CD4-positive, alpha-beta T cell (primary cell): ENCODE measurements around the gene PARP2. TPM values are rescaled to one million over a fixed set of nuclear protein-coding genes. Genes with fewer than 3 reads are reported as not detected.

Source experiments
- ATAC-seq: fragments of 200-7000 bp; cut with Tn5 transposase; one replicate; pipeline ENCODE4 v1.10.0; 2022; ENCODE audit warnings: mild to moderate bottlenecking; ENCODE audit not compliant: poor library complexity
- CTCF ChIA-PET: fragments of 350-600 bp; sonication (Branson Sonifier 250); formaldehyde crosslinking; loops from one replicate; lab custom pipeline; 2021; ENCODE audit warnings: antibody characterized with exemption, inconsistent platforms; lab: Charles Lee
- POLR2A ChIA-PET: fragments of 350-600 bp; sonication (Branson Sonifier 250); formaldehyde crosslinking; loops from one replicate; lab custom pipeline; 2021; ENCODE audit warnings: antibody characterized with exemption, inconsistent platforms; lab: Charles Lee
- DNase-seq, 14 experiments: peaks; one replicate each; pipeline ENCODE4 v3.0.0-alpha.2; 2013 to 2020; ENCODE audit warnings: mixed read lengths in 2 of 14
- H3K27ac ChIP-seq, 2 donors: one replicate each; pipeline versions ENCODE4 v1.5.1 to v1.7.0; 2013; ENCODE audit warnings: low read length in 2 of 2, low read depth in 1 of 2, mild to moderate bottlenecking in 1 of 2
- H3K27me3 ChIP-seq, 2 experiments: 1 replicate in 1 of 2; 2 replicates in 1 of 2; pipeline versions ENCODE4 v1.6.1 to v1.7.0; 2013; ENCODE audit warnings: low read length in 2 of 2, control low read depth in 1 of 2, mild to moderate bottlenecking in 1 of 2, moderate library complexity in 1 of 2; ENCODE audit not compliant: insufficient read depth in 2 of 2, control insufficient read depth in 1 of 2
- H3K36me3 ChIP-seq: one replicate; pipeline ENCODE4 v1.6.1; 2013; ENCODE audit warnings: low read length, control low read depth; ENCODE audit not compliant: insufficient read depth
- H3K4me1 ChIP-seq: one replicate; pipeline ENCODE4 v1.6.1; 2013; ENCODE audit warnings: low read length, control low read depth; ENCODE audit not compliant: insufficient read depth
- H3K4me3 ChIP-seq: one replicate; pipeline ENCODE4 v1.5.1; 2013; ENCODE audit warnings: mild to moderate bottlenecking, low read length, moderate library complexity
- H3K9me3 ChIP-seq, 2 experiments: 1 replicate in 1 of 2; 2 replicates in 1 of 2; pipeline versions ENCODE4 v1.6.1 to v1.7.0; 2013; ENCODE audit warnings: low read length in 2 of 2, mild to moderate bottlenecking in 2 of 2, control low read depth in 1 of 2, moderate library complexity in 1 of 2; ENCODE audit not compliant: control insufficient read depth in 1 of 2, insufficient read depth in 1 of 2
- H3K27ac Mint-ChIP-seq: one replicate; pipeline ENCODE4 v1.8.0; 2020; ENCODE audit warnings: mixed read lengths
- H3K27me3 Mint-ChIP-seq: one replicate; pipeline ENCODE4 v1.8.0; 2021; ENCODE audit warnings: mixed read lengths
- H3K36me3 Mint-ChIP-seq: one replicate; pipeline ENCODE4 v1.8.0; 2021; ENCODE audit warnings: low read depth, mixed read lengths
- H3K4me1 Mint-ChIP-seq: one replicate; pipeline ENCODE4 v1.8.0; 2021; ENCODE audit warnings: low read depth, mixed read lengths
- H3K4me3 Mint-ChIP-seq: one replicate; pipeline ENCODE4 v1.8.0; 2020; ENCODE audit warnings: mild to moderate bottlenecking, mixed read lengths
- H3K9me3 Mint-ChIP-seq: one replicate; pipeline ENCODE4 v1.8.0; 2020; ENCODE audit warnings: mixed read lengths
- intact Hi-C, 2 experiments: fragments of 100-400 bp; cut with DNase I in 1 of 2; cut with micrococcal nuclease in 1 of 2; formaldehyde crosslinking; loops; one replicate each; pipeline versions ENCODE4 v1.15.1 to v1.9.0; 2023 to 2025; cut with DNase I, micrococcal nuclease
- total RNA-seq, 174 experiments: library from RNA in 2 of 174; stranded (reverse) in 2 of 174; gene quantifications; one replicate each; pipeline ENCODE4 v1.2.3 and lab custom pipeline; 2021 to 2026
- TF ChIP-seq, protein P1 (sequence below): fragments of 200-600 bp; IDR thresholded peaks from one replicate; pipeline ENCODE4 v1.8.0; 2022; ENCODE audit warnings: antibody characterized with exemption, mild to moderate bottlenecking

Gene PARP2
- total RNA-seq, 2 experiments from 2014 or later: 16.3 to 20.4 TPM

DNA sequence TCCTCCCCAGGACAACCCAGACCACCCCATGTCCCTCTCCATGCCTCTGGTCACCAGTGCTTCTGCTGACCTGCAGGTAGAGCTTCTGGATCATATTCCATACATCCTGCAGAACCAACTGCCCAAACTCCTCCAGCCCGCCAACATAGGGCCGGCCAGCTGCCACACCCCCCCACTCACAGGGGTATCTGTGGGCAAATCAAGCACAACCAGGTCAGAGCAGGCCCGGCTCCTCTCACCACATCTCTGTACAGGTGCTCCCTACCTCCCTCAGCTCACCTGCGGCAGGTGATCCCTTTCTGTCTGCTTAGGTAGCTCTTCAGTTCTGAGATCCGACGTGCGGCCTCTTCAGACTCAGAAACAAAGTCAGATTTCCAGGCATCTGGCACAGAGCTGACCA is 40.9 kb downstream of the PARP2 start:
- CTCF ChIA-PET: no interaction called here
- H3K27me3 ChIP-seq: no peaks in the 10 kb centered on the region
- no peak overlapping the region for H3K27ac Mint-ChIP-seq
- ATAC-seq (no peak), DNase-seq (no peak)
- no peak overlapping the region for H3K4me3 ChIP-seq
- H3K9me3 Mint-ChIP-seq: no peaks in the 10 kb centered on the region
- no peaks in the 10 kb centered on the region for H3K4me1 ChIP-seq
- H3K27me3 Mint-ChIP-seq: no peaks in the 10 kb centered on the region
- H3K27ac ChIP-seq: no peak overlapping the region
- intact Hi-C loops: no loop called here
- H3K4me3 Mint-ChIP-seq: no peak overlapping the region
- H3K36me3 ChIP-seq: peaks cover 97% of the 10 kb centered on the region
- H3K9me3 ChIP-seq: no peaks in the 10 kb centered on the region
- peaks cover 99% of the 10 kb centered on the region for H3K36me3 Mint-ChIP-seq
- POLR2A ChIA-PET: no interaction called here
- H3K4me1 Mint-ChIP-seq: no peaks in the 10 kb centered on the region
- TF ChIP-seq, protein P1, sequence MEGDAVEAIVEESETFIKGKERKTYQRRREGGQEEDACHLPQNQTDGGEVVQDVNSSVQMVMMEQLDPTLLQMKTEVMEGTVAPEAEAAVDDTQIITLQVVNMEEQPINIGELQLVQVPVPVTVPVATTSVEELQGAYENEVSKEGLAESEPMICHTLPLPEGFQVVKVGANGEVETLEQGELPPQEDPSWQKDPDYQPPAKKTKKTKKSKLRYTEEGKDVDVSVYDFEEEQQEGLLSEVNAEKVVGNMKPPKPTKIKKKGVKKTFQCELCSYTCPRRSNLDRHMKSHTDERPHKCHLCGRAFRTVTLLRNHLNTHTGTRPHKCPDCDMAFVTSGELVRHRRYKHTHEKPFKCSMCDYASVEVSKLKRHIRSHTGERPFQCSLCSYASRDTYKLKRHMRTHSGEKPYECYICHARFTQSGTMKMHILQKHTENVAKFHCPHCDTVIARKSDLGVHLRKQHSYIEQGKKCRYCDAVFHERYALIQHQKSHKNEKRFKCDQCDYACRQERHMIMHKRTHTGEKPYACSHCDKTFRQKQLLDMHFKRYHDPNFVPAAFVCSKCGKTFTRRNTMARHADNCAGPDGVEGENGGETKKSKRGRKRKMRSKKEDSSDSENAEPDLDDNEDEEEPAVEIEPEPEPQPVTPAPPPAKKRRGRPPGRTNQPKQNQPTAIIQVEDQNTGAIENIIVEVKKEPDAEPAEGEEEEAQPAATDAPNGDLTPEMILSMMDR: no peak

DNA sequence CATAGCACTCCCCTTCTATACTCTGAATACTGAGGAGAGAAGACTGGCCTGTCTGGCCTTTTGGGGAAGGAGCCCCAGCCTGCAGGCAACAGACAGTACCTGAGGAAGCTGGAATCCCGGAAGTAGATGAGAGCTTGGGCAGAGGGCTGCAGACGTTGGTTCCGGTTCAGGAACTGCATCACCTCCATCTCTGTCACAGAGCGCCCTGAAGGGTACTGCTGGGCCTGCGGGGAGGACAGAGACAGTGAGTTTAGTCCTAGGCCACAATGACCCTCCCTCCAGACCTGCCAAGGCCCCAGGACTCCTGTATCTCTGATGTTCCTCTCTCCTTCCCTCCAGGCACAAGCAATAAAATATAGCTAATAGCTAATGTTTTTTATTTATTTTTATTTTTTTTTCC is 41.5 kb downstream of the PARP2 start:
- Mint-ChIP-seq H3K36me3 (peaks cover 99% of the 10 kb centered on the region), H3K4me1 (no peaks in the 10 kb centered on the region), H3K27ac (no peak overlapping the region), H3K27me3 (no peaks in the 10 kb centered on the region), H3K4me3 (no peak overlapping the region), H3K9me3 (no peaks in the 10 kb centered on the region)
- TF ChIP-seq, protein P1: no peak
- DNase-seq: no peak
- intact Hi-C loops: no loop called here
- no peaks in the 10 kb centered on the region for H3K9me3 ChIP-seq
- ChIA-PET POLR2A (no interaction called here), CTCF (no interaction called here)
- H3K4me1 ChIP-seq: no peaks in the 10 kb centered on the region
- no peak for ATAC-seq
- H3K4me3 ChIP-seq: no peak overlapping the region
- no peaks in the 10 kb centered on the region for H3K27me3 ChIP-seq
- peaks cover 97% of the 10 kb centered on the region for H3K36me3 ChIP-seq
- H3K27ac ChIP-seq: no peak overlapping the region

DNA sequence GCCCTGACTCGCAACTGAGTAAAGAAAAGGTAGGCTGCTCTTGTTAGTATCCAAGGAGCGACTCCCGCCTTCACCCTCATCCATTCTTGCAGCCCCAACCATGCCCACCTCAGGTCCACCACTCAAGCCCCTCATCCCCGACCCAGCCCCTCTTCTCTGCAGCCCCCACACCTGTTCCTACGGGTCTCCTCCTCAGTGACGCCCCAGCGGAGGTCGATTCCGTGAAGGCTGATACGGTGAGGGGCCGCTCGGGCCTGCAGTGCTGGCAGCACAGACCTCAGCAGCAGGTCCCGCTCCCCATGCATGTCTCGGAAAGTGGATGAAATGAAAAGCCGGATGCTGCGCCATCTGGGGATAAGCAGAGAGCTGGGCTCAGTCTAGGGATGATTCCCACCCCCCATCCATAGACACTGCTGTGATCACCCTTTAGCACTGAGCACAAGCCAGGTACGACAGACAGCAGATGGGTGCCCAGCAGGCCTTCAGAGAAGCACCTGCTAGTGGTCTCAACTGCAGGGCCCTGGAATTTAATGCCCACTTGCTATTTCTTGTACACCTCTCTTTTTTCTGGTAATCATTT is 42.9 kb downstream of the PARP2 start:
- no peak for ATAC-seq
- no peaks in the 10 kb centered on the region for H3K27me3 Mint-ChIP-seq
- no peak for DNase-seq
- Histone ChIP-seq H3K27me3 (no peaks in the 10 kb centered on the region), H3K4me3 (no peak overlapping the region), H3K4me1 (no peaks in the 10 kb centered on the region), H3K27ac (no peak overlapping the region), H3K36me3 (peaks cover 96% of the 10 kb centered on the region), H3K9me3 (no peaks in the 10 kb centered on the region)
- H3K27ac Mint-ChIP-seq: no peak overlapping the region
- TF ChIP-seq, protein P1: no peak
- intact Hi-C loops: no loop called here
- peaks cover 97% of the 10 kb centered on the region for H3K36me3 Mint-ChIP-seq
- H3K4me3 Mint-ChIP-seq: no peak overlapping the region
- CTCF ChIA-PET: no interaction called here
- no peaks in the 10 kb centered on the region for H3K9me3 Mint-ChIP-seq
- POLR2A ChIA-PET: no interaction called here
- H3K4me1 Mint-ChIP-seq: no peaks in the 10 kb centered on the region
